Adrenal gland (tissue), 5 donors: ENCODE measurements around the gene EML1.

Experiments
- POLR2A ChIP-seq, 2 donors: fragments of 450-650 bp; IDR thresholded peaks; one replicate each; pipeline ENCODE4 v1.6.1; 2017; ENCODE audit warnings: antibody characterized with exemption in 2 of 2, mild to moderate bottlenecking in 2 of 2, moderate library complexity in 1 of 2
- TF ChIP-seq, protein P1 (sequence below), 6 experiments: fragments of 450-650 bp in 4 of 6; fragments of 200-600 bp in 2 of 6; sonication (generic) in 1 of 6; IDR thresholded peaks; 1 replicate in 5 of 6; 2 replicates in 1 of 6; pipeline versions ENCODE4 v1.5.1 to v1.8.0; 2016 to 2021; ENCODE audit warnings: antibody characterized with exemption in 6 of 6, mild to moderate bottlenecking in 2 of 6, moderate library complexity in 1 of 6
- donor health status: DM: no; HTN: no; CAD: no.

DNA sequence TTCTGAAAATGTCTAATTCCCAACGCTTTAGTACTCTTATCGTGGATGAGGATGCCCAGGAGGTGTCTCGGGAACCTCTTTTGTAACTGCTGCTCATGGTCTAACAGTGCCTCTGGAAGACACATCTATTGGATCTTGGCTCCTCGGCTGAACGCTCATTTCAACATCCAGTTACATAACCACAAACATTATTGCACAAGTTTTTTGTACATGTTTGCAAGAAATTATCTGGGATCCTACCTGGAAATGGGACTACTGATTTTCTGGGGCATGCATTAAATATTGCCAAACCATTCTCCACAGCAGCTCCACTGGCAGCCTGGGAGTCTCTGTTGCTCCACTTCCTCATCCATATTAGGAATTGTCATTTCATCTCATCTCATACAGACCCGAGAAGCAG is 154.5 kb downstream of the EML1 start:
- TF ChIP-seq, protein P1, sequence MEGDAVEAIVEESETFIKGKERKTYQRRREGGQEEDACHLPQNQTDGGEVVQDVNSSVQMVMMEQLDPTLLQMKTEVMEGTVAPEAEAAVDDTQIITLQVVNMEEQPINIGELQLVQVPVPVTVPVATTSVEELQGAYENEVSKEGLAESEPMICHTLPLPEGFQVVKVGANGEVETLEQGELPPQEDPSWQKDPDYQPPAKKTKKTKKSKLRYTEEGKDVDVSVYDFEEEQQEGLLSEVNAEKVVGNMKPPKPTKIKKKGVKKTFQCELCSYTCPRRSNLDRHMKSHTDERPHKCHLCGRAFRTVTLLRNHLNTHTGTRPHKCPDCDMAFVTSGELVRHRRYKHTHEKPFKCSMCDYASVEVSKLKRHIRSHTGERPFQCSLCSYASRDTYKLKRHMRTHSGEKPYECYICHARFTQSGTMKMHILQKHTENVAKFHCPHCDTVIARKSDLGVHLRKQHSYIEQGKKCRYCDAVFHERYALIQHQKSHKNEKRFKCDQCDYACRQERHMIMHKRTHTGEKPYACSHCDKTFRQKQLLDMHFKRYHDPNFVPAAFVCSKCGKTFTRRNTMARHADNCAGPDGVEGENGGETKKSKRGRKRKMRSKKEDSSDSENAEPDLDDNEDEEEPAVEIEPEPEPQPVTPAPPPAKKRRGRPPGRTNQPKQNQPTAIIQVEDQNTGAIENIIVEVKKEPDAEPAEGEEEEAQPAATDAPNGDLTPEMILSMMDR (IDR thresholded peaks at IDR 0.05): no peak
- no peak for TF ChIP-seq POLR2A (IDR thresholded peaks at IDR 0.05)
